SIG-M5 (cell line): ENCODE data around the gene SELENOS.
"Not testable (repeated sequence)": the region's sequence is repeated elsewhere in the genome, so short reads cannot be mapped to it uniquely, and the experiment has no call there.

Experiments
- DNase-seq: peaks from one replicate; lab custom pipeline; 2025; lab: John Stamatoyannopoulos, UW

Gene SELENOS

DNA sequence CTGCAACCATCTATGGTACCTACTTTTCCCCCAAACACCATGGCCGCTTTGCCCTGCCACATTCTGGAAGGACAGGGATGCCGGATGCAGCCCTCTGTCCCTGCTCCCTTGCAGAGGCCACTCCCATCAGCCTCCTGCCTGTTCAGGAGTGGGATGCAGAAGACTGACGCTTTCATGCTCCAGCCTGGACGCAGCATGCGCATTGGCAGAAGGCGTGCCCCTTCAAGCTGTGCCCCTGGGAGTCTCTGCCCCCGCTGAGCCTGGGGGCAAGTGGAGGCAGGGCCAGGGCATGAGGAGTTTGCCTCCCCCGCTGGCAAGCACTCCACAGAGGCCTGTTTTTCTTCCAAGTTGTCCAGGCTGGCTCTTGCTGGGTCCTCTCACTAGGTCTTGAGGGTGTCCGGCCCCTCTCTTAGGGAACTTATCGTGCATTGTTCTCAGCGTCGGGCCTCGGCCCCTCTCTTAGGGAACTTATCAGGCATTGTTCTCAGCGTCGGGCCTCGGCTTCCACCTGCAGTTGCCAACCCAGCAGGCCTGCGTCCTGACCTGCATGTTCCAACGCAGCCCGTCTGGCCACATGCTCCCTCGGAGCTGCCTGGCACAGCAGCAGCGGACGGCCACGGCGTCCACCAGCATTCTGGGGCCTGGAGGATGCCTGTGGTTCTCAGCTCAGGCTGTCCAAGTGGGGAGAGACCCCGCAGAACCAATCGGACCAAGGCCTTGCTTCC, 32.3 kb upstream of the SELENOS start:
- DNase-seq, result no peak

DNA sequence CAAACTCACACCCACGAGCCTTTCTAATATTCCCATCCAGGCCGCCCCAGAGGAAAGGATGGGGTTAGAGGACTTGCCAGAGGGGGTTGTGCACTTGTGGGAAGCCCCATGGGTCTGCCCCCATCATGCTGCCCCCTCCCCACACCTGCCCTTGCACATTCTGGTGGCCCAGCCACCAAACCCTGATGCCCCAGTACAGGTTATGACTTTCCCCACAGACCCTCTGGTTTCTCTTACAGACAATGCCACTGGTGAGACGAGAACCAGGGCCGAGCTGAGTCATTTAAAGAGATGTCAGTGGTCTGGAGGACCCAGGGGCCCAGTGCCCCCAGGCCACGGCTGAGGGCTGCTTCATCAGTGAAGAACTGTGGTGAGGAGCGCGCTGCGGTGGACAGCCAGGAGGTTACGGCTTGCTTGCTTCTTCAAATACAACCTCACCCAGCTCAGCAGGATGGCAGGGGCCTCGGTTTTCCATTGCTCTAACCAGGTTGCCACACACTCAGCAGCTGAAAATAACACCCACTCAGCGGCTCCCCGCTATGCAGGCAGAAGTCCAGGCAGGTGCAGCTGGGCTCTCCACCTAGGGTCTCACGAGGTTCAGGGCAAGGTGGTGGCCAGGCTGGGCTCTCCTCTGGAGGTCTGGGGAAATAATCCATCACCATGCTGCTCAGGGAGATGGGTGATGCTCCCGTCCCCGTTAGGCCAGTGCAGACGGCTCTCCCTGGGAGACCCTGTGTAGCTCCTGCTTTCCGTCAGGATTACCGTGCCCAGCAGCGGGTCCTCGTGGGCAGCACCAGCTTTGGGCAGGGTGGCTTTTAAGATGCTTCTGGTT, 31.5 kb upstream of the SELENOS start:
- no peak for DNase-seq

DNA sequence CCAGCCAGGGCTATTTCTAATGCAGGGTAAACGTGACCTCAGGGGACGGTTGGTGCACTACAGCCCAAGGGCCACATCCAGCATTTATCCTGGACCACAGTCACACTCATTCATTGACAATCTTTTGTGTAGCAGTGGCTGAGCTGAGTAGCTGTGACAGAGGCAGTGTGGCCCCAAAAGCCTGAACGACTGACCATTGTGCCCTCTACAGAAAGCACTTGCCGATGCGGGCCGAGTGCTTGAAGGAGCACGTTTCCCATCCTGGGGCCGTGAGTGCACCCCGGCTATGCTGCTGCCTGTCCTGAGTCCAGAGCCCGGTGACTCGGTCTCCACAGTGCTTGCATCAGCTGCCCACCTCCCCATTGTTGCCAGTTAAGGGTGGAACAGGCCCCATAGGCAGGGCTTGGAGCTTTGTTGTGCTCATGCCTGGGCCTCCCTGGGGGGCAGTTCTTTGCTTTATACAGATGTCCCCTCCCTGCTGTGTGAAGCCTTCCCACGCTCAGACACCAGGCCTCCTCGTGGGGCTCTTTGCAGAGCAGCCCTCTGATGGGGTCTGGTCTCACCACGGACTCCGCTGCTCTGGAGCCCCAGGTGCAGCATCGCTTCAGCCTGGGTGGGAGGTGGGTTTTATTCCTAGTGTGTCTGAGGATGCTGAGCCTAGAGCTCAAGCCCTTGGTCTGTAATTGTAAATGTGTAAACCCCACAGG, 30.8 kb upstream of the SELENOS start:
- no peak for DNase-seq

DNA sequence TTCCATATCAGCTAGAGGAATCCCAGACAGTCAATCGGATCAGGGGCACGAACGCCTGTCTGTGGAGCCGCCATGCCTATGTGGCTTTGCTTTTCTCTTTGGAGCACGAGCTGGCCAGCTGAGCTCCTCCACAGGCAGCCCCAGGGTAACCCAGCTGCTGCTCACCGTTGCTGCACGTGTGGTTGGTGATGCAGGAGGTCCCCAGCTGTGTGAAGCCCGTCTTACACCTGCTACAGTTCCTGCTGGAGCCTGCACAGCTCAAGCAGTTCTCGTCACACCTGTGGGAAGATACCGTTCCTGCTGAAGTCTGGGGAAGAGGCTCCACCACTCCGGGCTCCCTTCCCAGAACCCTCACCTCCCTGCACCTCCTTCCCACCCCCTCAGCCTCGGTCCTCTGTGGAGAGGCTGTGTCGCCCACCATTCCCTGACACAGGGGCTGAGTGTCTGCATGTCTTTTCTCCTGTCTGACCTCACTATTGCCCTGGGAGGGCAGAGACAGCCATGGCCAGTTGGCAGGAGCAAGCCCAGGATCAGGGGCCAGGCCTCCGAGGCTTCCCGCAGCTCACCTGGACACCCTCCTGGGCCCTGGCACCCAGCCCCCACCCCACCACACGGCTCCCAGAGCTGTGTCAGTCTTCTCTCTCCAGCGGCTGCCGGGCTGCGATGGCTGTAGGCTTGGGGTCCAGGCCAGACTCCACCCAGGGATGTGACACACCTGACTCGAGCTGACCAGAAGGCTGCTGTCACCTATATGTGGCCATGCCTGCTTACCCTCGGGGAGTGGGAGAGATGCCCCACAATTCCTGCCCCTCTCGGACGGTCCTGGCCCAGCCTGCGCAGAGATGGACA, 30.0 kb upstream of the SELENOS start:
- DNase-seq, result no peak

DNA sequence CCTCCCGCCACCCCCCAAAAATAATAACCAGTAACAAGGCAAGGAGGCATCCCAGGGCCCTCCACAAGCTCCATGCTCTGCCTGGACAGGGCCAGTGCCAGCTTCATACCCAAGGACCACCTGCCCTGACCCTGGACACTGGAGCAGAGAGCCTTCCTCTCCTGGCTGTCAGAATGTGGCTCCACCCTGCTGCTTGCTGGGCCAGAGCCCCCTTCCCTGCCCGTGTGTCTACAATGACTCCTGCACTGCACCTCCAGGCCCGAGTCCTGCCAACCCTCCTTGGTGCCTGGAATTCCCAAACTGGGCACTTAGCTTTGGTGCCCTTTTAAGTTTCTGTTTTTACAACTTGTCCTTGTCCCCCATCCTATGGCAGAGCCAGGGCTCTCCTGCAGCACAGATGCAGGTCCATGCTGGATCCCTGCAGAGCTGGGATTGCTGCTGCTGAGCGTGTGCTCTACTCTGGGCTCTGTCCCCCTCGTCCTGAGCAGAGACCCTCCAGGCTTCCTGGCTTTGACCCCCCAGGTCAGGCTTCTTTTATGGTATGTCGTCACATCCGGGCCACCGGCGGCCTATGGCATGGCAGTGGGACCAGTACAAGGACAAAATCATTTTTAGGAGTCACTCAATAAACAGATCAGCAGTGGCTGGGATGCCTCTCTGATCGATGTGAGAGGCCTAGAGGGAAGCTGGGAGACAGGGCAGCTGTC, 29.2 kb upstream of the SELENOS start:
- no peak for DNase-seq

DNA sequence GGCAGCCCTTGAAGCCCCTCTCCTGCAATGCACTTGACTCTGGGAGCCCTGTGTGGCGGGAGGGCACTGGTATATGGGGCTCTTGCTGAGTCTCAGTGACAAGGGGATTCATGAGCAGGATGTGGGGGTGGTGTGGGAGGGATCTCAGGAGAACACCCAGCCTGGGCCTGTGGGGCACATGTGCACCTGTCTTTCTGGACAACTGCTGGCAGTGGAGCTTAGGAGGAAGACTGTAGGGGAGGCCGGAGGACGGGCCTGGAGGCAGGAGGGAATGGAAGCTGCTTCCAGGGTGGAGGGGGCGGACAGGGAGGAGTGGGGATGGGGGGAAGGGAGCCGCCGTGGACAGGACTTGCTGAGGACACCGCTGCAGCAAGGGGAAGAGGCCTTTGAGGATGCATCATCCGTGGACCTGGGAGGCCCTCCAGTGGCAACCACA, 28.6 kb upstream of the SELENOS start:
- DNase-seq, result no peak

DNA sequence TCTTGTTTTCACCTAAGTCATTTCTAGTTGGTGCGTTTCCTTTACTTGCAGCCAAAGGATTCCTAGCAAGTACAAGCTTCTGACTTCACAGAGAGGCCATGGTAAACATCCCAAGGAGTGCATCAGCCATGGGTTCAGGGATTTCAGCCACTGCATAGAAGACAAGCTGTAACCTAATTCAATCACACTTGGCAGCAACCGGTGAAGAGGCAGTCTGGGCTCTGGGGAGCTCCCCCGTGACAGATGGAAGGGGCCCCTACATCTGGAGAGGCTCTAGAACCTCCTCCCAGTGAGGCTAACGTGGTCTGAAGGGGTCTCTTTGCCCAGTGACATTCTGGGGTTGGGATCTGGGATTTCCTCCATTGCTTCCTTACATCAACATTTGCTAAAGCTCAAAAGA, 26.1 kb upstream of the SELENOS start:
- no peak for DNase-seq

DNA sequence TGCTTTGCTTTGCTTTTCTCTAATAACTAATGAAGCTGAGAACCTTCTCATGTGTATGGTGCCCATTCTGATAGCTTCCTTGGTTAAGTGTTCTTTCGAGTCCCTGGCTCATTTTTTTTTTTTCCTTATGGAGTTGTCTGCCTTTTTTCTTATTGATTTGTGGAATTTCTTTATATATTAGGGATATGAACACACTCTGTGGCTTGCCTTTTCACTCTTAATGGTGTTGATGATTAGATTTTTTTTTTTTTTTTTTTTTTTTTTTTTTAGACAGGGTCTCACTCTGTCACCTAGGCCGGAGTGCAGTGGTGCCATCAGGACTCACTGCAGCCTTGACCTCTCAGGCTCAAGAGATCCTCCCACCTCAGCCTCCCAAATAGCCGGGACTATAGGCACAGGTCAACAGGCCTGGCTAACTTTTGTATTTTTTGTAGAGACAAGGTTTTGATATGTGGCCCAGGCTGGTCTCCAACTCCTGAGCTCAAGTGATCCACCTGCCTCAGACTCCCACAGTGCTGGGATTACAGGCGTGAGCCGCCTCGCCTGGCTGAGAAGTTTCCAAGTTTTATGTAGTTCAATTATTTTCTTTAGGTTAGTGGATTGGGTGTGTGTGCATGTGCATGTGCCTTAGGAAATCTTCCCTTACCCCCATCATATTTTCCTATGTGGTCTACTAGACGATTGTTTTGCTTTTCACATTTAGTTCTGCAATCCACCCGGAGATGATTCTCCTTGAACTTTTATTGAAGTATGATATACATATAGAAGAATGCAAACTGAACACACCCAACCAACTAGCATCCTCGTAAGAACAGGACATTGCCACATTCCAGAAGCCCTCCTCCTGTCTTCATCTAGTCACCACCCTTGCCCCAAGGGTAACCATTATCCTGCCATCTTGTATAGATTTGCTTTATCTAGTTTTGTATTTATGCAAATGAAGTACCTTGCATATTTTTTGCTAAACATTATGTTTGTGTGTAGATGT, 19.4 kb upstream of the SELENOS start:
- no peak for DNase-seq

DNA sequence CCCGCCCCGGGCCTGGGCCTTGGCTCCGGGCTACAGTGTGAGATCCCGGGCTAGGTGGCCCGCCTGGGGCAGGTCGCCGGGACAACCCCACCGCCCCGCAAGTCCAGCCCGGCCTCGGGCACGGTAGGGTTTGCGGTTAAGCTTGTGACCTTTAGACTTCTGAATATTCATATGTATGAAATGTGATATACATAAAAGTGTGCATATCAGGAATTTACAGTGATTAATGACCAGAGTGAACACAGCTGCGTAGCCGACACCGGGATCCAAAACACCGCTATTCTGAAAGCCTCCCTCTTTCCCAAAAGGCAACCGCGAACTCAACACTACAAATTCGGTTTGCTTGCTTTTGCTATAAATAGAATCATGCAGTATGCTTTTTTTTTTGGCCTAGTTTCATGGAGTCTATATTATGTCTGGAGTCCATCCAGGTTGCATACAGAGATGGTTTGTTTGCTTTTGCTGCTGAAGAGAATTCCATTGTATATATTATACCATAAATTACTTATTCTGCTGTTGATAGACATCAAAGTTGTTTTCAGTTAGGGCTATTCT, 18.4 kb upstream of the SELENOS start:
- DNase-seq, result no peak

DNA sequence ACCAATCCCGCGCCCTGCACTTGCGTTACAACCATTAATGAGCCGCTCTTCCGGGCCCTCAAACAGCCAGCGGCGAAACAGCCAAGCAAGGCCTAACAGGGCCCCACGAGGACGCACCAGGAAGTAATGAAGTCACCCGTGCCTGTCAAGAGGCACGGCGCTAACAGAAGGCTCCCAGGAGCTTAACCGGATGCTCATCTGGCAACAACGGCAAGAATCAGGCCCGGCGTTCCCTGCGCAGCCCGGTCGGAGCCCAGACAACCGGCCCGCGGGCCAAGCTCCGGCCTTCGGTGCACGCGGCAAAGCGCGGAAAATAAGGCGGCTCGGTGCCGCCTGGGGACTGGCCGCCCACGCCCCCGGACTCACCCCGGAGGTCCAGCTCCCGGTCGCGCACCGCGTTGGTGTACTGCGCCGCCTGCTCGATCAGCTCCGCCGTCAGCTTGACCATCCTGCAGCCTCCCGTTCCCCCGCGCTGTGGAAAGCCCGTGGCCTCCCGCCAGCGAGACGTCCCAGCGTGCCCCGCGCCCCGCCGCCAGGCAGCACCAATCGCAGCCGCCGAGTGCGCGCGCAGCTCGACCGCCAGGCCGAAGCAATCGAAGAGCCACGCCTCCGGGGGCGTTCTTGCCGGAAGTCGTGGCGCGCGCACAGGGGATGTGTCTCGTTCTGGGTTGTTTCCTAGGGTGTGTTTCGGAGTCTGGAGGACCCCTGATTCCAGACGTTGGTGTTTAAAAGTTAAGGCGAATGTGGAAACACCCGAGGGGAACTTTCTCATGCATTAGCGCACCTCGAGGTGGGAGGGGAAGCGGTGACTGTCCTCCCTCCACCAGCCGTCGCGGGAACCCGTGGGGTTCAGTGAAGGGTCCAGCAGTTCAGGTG, 17.7 kb upstream of the SELENOS start, which contains the start of gene SNRPA1:
Gene SNRPA1, minus strand, starts transcription at position 518 of the 876 bp plus-strand sequence. Its CDS starts 70 bp downstream, at position 448.
- DNase-seq, result peak; percentile 20

DNA sequence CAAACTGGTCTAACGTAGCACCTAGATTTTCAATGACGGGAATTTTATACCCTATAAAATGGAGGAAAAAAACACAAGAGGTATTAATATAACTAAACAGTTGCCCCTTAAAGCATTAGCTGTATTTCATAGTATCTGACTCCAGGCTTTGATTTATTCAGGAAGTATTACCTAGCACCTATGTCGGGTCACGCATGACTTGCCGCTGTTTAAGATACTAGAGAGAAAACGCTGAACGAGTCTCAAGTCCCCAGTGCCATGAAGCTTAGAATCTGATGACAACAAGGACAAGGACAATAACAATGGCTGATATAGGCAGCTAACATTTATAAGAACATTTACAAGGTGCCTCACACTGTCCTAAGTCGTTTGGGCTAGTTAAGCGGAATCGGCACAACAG, 15.8 kb upstream of the SELENOS start:
- no peak for DNase-seq

DNA sequence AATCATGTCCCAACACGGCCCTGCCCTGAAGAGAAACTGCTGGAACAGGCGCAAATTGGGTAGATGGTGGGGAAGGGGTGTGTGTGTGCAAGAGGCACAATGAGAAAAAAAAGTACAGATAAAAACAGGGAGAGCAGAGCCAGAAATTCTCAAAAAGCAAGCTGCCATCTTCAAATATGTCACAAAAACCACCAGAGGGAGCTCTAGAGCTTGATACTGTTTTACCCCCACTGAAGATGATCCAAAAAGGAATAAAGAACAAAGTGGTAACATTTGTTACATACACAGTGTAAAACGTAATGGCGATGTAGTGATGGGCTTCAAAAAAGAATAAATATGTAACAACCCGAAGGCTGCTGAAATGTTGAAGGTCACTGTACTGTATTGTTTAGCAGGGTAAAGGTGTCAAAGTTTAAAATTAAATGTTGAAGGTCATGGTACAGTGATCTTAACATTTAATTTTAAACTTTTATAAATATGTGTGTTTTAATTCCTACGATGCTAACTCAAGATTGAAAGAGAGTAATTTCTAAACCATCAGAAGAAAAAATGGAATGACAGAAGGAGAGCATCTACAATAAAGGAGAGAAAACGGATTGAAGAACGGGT, 11.7 kb upstream of the SELENOS start:
- no peak for DNase-seq

DNA sequence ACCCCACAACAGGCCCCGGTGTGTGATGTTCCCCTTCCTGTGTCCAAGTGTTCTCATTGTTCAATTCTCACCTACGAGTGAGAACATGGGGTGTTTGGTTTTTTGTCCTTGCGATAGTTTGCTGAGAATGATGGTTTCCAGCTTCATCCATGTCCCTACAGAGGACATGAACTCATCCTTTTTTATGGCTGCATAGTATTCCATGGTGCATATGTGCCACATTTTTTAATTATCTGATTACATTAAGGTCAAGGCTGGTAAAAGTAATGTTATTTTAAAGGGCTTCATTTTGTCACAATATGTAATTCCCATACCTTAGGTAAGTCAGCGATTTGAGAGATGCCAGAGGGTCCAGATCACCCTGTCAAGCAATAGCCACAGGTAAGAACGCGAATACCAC, 10.1 kb upstream of the SELENOS start:
- not testable (repeated sequence) for DNase-seq

DNA sequence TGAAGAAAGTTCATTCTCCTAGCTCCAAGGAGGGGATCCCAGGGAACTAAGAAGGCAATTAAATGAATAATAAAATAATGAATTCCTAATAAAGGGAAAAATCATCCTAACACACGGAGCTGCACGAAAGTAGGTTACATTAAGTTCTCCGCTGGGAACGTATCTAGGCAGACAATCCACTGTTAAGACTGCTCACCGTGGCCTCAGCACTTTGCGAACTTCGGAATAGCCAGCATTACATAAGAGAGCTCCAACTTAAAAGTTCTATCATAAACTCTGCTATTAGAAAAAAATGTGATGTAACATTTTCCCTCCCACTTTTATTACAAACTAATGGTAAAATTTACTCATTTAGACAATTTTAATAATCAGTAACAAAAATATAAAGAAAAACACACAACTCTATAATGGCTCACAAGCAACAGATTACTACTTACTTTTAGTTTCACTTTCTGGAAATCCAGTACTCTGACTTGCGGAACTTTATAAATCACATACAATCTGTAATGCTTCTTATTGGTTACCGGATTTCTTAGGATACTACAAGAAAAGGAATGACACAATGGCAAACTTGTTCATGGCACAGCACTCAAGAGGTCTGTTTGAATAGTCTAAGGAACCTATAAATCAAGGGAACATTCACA, 9.3 kb upstream of the SELENOS start:
- DNase-seq, result no peak

DNA sequence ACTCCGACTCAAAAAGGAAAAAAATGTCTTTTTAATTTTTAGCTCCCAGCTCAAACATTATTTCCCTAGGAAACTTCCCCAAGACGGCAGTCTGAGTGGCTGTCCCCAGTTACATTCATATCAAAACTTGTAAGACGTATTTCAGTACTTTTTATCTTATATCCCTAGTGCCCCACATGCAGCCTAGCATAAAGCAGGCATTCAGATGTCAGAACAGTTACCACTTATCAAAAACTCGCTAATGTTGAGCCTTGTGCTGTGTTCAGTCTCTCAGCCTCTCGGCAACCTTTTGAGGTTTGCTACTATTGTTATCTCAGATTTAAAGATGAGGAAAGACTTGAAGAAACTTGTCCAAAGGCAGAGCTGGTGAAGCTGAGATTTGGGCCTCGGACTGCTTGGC, 6.6 kb upstream of the SELENOS start:
- DNase-seq, result no peak

DNA sequence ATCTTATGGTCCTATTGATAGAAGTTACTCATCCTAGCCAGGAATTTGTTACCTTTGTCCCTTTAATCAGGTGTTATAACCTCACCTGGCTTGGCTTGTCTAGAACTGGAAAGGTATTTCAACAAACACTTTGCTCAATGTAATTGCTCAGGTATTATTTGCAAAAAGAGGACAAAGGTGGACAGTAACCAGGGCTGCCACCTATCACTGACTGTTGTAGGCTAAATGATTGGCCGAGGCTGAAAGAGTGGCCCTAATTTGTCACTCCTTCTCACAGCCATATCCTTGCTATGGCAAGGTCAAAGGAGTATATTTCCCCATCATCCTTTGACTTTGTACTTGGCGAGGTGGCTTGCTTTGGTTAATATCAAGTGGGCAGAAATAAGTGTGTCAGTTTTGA, 2.7 kb upstream of the SELENOS start:
- DNase-seq, result no peak

DNA sequence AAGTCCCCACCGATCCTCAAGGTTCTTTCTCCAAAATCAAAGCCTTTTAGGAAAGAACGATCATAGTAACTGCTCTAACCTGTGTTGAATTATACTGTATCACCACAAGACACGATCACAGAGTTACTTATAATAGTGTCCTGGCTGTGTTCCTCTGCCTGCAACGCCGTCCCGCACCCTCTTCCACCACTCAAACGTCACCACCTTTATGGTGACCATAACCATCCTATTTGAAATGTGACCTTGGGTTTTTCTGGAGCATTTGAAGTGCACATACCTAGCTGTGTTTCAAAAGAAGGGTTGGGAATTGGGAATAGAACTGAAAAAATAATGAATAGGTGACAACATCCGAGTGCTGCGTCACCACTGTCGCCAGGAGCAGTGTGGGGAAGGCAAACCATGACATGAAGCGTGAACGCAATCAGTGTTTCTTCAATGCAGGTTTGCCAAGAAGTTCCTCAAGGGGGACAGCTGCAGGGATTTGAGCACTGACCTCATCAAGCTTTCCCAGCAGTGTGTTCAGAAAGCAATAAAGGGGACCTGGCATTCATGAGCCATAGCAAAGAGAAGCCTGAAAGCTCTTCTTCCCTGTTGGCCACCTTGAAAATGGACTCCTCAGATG, 769 bp upstream of the SELENOS start:
- no peak for DNase-seq
